ENCODE results near the gene AIG1.

GRCh38 chr6:143140767-143141166, 80.1 kb downstream of the AIG1 start:
- TF ChIP-seq POLR2A (IDR thresholded peaks at IDR 0.05) (no peak), CTCF (IDR thresholded peaks at IDR 0.05) (no peak)

Measured in body of pancreas (tissue), 4 donors.